A172 (cell line): Measurements from ENCODE around the gene CCN2. TPM values are rescaled to one million over a fixed set of nuclear protein-coding genes. Genes with fewer than 3 reads are reported as not detected.

Source experiments
- DNase-seq: peaks from one replicate; pipeline ENCODE4 v3.0.0-alpha.2; 2015; ENCODE audit warnings: low spot score
- total RNA-seq: library from RNA; depleted of rRNA; stranded (reverse); fragments of >200 nt; shearing (Covaris generic); gene quantifications from 2 replicates; pipeline ENCODE4 v1.2.3, GENCODE V29; 2014; rRNA removed

Gene CCN2
- 42.1 and 42.6 TPM in 2 replicates for total RNA-seq

GRCh38 chr6:131950767-131951575 is at the start of gene CCN2:
CCN2 (minus strand) TSS chr6:131951372; CDS start chr6:131951172, 200 bp downstream.
- peak; percentile 97 for DNase-seq

GRCh38 chr6:132000296-132000695 is 49.1 kb upstream of the CCN2 start:
- DNase-seq: no peak

- no peak for DNase-seq
These were observed 48.5 kb upstream of the CCN2 start for GRCh38 chr6:131999545-132000146.

GRCh38 chr6:131998255-131998982 is 47.2 kb upstream of the CCN2 start:
- DNase-seq: no peak

GRCh38 chr6:131997429-131998153 is 46.4 kb upstream of the CCN2 start:
- DNase-seq: no peak

- DNase-seq: peak; percentile 65
These were observed 44.7 kb upstream of the CCN2 start for GRCh38 chr6:131995917-131996316.

GRCh38 chr6:131992557-131992956 is 41.4 kb upstream of the CCN2 start:
- no peak for DNase-seq

GRCh38 chr6:131989036-131989435 is 37.9 kb upstream of the CCN2 start:
- no peak for DNase-seq

GRCh38 chr6:131982740-131983259 is 31.6 kb upstream of the CCN2 start:
- peak; percentile 51 for DNase-seq

GRCh38 chr6:131981624-131981978 is 30.4 kb upstream of the CCN2 start:
- DNase-seq: no peak

- DNase-seq: no peak
These were observed 29.8 kb upstream of the CCN2 start for GRCh38 chr6:131980791-131981623.

- DNase-seq: no peak
These were observed 29.2 kb upstream of the CCN2 start for GRCh38 chr6:131980338-131980790.

- peak; percentile 33 for DNase-seq
These were observed 28.6 kb upstream of the CCN2 start for GRCh38 chr6:131979515-131980337.

GRCh38 chr6:131978522-131978921 is 27.4 kb upstream of the CCN2 start:
- no peak for DNase-seq

GRCh38 chr6:131976545-131977061 is 25.4 kb upstream of the CCN2 start:
- no peak for DNase-seq

GRCh38 chr6:131972741-131973140 is 21.6 kb upstream of the CCN2 start:
- DNase-seq: no peak

GRCh38 chr6:131970076-131970859 is 19.1 kb upstream of the CCN2 start:
- DNase-seq: no peak

- DNase-seq: no peak
These were observed 17.5 kb upstream of the CCN2 start for GRCh38 chr6:131968656-131969055.

- DNase-seq: no peak
These were observed 16.8 kb upstream of the CCN2 start for GRCh38 chr6:131967948-131968347.
